ENCODE measurements around the gene MYL11. TPM values are rescaled to one million over a fixed set of nuclear protein-coding genes. Genes with fewer than 3 reads are reported as not detected.

Gene MYL11
- total and polyA plus RNA-seq, 4 donors: 0.70 TPM; not detected in 3

DNA sequence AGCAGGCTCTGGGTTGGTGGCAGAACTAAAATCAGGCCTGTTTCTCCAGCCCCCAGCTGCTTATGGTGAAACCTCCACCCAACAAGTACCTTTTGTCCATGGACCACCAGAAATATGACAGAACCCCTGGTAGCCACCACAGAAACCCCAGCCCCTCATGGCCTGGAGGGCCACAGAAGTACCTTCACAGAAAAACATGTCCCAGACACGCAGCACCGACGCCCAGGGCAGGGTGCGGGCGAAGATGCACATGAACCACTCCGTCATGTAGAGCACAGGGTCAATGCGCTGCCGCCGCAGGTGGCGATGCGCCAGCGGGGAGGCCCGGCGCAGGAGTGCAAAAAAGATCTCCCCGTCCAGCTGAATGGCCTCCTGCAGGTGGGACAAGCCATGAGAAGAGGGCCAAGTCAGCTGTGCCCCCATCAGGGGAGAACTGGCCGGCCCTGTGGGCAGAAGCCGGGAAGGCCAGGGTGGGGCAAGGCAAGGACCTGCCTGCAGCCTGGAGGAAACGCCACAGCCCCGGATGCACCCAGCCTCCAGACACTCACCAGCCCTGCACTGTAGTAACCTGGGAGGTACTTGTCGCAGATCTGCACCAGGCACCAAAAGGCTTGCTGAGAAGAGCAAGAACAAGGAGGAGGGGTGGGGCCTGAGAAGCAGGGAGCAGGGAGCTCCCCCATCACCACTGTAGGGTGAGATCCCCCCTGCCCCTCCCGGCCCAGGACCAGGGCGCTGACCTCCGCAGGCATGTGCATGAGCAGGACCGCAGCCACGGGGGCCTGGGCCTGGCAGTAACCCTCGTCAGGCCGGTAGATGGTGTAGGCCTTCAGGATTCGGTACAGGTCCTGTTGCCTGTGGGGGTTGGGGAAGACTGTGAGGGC, 15.4 kb upstream of the MYL11 start:
- H3K36me3 ChIP-seq (ENCODE audit: control insufficient read depth in 4 of 4, insufficient read depth in 3 of 4, low read depth in 1 of 4, low read length in 3 of 4): peaks cover 4 to 26% (median 12%) of the 10 kb centered on the region in 4 donors
- WGBS: 90% methylated on average over 28 of the region's 28 CpGs
- TF ChIP-seq, protein P1, sequence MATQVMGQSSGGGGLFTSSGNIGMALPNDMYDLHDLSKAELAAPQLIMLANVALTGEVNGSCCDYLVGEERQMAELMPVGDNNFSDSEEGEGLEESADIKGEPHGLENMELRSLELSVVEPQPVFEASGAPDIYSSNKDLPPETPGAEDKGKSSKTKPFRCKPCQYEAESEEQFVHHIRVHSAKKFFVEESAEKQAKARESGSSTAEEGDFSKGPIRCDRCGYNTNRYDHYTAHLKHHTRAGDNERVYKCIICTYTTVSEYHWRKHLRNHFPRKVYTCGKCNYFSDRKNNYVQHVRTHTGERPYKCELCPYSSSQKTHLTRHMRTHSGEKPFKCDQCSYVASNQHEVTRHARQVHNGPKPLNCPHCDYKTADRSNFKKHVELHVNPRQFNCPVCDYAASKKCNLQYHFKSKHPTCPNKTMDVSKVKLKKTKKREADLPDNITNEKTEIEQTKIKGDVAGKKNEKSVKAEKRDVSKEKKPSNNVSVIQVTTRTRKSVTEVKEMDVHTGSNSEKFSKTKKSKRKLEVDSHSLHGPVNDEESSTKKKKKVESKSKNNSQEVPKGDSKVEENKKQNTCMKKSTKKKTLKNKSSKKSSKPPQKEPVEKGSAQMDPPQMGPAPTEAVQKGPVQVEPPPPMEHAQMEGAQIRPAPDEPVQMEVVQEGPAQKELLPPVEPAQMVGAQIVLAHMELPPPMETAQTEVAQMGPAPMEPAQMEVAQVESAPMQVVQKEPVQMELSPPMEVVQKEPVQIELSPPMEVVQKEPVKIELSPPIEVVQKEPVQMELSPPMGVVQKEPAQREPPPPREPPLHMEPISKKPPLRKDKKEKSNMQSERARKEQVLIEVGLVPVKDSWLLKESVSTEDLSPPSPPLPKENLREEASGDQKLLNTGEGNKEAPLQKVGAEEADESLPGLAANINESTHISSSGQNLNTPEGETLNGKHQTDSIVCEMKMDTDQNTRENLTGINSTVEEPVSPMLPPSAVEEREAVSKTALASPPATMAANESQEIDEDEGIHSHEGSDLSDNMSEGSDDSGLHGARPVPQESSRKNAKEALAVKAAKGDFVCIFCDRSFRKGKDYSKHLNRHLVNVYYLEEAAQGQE (IDR thresholded peaks at IDR 0.05): no peak
- TF ChIP-seq NR2F2 (IDR thresholded peaks at IDR 0.05) (no peak), GABPA (IDR thresholded peaks at IDR 0.05 in 1 of 2, conservative IDR thresholded peaks at IDR 0.05 in 1 of 2) (no peak), EGR1 (IDR thresholded peaks at IDR 0.05; ENCODE audit: low read depth in 2 of 2) (no peak), JUND (IDR thresholded peaks at IDR 0.05) (no peak), TAF1 (conservative IDR thresholded peaks at IDR 0.05) (no peak)
- TF ChIP-seq, protein P2, sequence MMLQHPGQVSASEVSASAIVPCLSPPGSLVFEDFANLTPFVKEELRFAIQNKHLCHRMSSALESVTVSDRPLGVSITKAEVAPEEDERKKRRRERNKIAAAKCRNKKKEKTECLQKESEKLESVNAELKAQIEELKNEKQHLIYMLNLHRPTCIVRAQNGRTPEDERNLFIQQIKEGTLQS (IDR thresholded peaks at IDR 0.05): no peak

DNA sequence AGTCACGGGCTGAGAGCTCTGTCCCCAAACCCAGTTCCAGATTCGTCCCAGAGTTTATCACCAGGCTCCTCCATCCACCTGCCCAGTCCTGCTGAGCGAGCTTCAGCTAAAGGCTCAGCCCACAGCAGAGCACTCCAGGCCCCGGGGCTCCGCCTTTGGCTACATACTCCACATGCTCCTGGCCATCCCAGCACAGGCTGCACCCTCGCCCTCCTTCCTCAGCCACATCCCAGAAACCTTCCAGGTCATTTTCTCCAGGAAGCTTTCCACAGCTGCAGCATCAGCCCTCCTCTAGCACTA, 14.8 kb upstream of the MYL11 start:
- H3K27me3 ChIP-seq (ENCODE audit: control insufficient read depth in 4 of 4, insufficient read depth in 4 of 4, low read length in 3 of 4): no peaks in the 10 kb centered on the region
- no peak for DNase-seq (ENCODE audit: low spot score)
- 93% methylated on average over 6 of the region's 6 CpGs for WGBS
- no peaks in the 10 kb centered on the region for H3K9me3 ChIP-seq (ENCODE audit: control insufficient read depth in 4 of 4, low read length in 3 of 4)
- H3K4me3 ChIP-seq (ENCODE audit: low read depth in 1 of 3, low read length in 3 of 3): no peak overlapping the region
- H3K4me1 ChIP-seq (ENCODE audit: control insufficient read depth in 4 of 4, insufficient read depth in 4 of 4, low read length in 3 of 4): peaks cover 4 to 28% (median 21%) of the 10 kb centered on the region in 4 donors
- TF ChIP-seq HNF4G (IDR thresholded peaks at IDR 0.05) (no peak), TAF1 (conservative IDR thresholded peaks at IDR 0.05) (no peak), FOXA1 (IDR thresholded peaks at IDR 0.05) (no peak), JUND (IDR thresholded peaks at IDR 0.05) (no peak), EGR1 (IDR thresholded peaks at IDR 0.05; ENCODE audit: low read depth in 2 of 2) (no peak), NR2F2 (IDR thresholded peaks at IDR 0.05) (no peak), YY1 (IDR thresholded peaks at IDR 0.05) (no peak), HNF4A (conservative IDR thresholded peaks at IDR 0.05) (no peak)
- TF ChIP-seq, protein P2 (IDR thresholded peaks at IDR 0.05): no peak
- TF ChIP-seq, protein P3, sequence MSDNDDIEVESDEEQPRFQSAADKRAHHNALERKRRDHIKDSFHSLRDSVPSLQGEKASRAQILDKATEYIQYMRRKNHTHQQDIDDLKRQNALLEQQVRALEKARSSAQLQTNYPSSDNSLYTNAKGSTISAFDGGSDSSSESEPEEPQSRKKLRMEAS (IDR thresholded peaks at IDR 0.05): no peak
- TF ChIP-seq, protein P4, sequence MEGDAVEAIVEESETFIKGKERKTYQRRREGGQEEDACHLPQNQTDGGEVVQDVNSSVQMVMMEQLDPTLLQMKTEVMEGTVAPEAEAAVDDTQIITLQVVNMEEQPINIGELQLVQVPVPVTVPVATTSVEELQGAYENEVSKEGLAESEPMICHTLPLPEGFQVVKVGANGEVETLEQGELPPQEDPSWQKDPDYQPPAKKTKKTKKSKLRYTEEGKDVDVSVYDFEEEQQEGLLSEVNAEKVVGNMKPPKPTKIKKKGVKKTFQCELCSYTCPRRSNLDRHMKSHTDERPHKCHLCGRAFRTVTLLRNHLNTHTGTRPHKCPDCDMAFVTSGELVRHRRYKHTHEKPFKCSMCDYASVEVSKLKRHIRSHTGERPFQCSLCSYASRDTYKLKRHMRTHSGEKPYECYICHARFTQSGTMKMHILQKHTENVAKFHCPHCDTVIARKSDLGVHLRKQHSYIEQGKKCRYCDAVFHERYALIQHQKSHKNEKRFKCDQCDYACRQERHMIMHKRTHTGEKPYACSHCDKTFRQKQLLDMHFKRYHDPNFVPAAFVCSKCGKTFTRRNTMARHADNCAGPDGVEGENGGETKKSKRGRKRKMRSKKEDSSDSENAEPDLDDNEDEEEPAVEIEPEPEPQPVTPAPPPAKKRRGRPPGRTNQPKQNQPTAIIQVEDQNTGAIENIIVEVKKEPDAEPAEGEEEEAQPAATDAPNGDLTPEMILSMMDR (IDR thresholded peaks at IDR 0.05; ENCODE audit: low read depth, low read length, missing input control): no peak
- TF ChIP-seq, protein P1 (IDR thresholded peaks at IDR 0.05): no peak
- H3K27ac ChIP-seq (ENCODE audit: low read depth in 1 of 2, low read length in 2 of 2): no peak overlapping the region
- H3K36me3 ChIP-seq (ENCODE audit: control insufficient read depth in 4 of 4, insufficient read depth in 3 of 4, low read depth in 1 of 4, low read length in 3 of 4): peaks cover 4 to 26% (median 14%) of the 10 kb centered on the region in 4 donors
- no peak overlapping the region for H3K9ac ChIP-seq (ENCODE audit: low read depth in 1 of 2, low read length in 2 of 2)

More for the DNA sequence above, 15.4 kb upstream of the MYL11 start:
- Histone ChIP-seq H3K4me1 (ENCODE audit: control insufficient read depth in 4 of 4, insufficient read depth in 4 of 4, low read length in 3 of 4) (peaks cover 4 to 33% (median 25%) of the 10 kb centered on the region in 4 donors), H3K27me3 (ENCODE audit: control insufficient read depth in 4 of 4, insufficient read depth in 4 of 4, low read length in 3 of 4) (no peaks in the 10 kb centered on the region), H3K27ac (ENCODE audit: low read depth in 1 of 2, low read length in 2 of 2) (no peak overlapping the region), H3K9me3 (ENCODE audit: control insufficient read depth in 4 of 4, low read length in 3 of 4) (no peaks in the 10 kb centered on the region), H3K4me3 (ENCODE audit: low read depth in 1 of 3, low read length in 3 of 3) (no peak overlapping the region), H3K9ac (ENCODE audit: low read depth in 1 of 2, low read length in 2 of 2) (no peak overlapping the region)
- no peak for DNase-seq (ENCODE audit: low spot score)

All from liver (tissue), 9 donors.